GM10847 (cell line): ENCODE results near the gene PON3.

ENCODE experiments used
- POLR2A ChIP-seq: IDR thresholded peaks from 2 replicates; pipeline ENCODE4 v1.6.1; 2011; ENCODE audit not compliant: insufficient read length; ENCODE audit errors: extremely low read depth

The PON3 gene

DNA sequence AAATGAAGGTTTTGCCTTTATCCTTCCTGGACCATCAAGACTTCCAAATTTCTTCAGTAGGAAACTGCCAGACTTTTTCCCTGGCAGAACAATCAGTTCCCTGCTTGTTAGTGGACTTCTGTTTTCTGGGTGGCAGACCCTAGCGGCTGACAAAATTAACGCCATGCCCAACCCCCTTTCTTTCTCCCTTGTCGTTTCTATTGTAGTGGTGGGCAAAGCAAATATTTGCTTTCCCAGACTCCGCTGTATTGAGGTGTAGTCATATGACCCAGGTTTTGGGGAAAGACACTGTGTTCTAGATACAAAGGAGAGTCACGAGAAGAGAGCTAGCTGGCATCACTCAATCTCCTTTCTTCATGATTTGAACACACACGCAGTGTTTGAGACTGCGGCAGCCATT is 31.0 kb upstream of the PON3 start:
- TF ChIP-seq POLR2A = no peak

DNA sequence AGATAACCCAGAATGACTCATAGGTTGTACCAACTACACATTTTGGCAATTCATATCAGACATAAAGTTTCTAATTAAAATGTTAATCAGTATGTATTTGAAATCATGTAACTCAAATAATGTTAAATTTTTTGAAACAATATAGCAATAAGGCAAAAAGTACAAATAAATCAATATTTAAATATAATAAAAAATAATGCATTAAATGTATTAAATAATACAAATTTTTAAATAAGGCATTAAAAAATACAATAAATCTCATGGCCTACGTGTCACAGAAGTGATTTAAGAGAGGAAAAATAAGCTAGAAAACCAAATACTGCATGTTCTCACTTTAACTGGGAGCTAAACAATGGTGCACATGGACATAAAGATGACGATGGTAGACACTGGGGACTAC is 29.5 kb upstream of the PON3 start:
- TF ChIP-seq POLR2A = no peak

DNA sequence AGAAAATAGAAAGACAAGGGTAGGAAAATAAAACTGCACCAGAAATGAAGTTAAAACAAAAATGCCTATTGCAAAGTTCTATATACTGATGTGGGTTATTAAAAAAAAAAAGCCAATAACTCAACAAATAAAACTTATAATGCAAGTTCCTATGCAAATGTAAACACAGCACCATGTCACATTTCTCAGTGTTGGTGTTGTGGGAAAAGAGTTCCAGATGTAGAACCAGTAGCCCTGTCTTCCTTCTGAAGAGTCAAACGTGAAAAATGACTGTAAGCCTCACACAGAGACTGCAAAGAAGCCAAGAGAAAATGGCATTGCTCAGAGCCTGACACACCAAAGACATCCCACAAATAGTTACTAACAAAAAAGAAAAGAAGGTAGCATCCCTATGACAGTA is 28.5 kb upstream of the PON3 start:
- TF ChIP-seq POLR2A = no peak

DNA sequence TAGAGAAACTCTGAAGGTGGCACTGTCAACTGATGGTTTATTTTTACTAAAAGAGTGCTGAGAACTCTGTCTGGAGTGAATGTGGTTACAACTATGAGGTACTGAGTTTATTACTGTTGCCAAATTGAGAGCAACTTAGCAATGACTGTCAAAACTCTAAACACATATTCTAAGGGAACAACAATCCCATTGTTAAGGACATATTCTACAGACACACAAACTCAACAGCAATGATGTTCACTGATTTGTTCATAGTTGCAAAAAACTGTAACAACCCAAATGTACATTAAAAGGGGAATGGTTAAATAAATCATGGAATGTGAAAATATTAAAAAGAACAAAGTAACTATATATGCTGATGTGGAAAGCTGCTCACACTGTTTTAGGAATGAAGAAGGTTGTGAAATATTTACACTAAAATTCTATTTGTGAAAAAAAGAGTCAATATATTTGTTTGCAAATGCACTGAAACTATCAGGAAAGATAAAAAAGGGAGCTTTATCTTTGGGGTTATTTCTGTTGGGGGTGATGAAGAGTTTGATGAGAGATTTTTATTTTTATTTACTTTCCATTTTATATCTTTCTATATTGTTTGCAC is 25.8 kb upstream of the PON3 start:
- no peak for TF ChIP-seq POLR2A

DNA sequence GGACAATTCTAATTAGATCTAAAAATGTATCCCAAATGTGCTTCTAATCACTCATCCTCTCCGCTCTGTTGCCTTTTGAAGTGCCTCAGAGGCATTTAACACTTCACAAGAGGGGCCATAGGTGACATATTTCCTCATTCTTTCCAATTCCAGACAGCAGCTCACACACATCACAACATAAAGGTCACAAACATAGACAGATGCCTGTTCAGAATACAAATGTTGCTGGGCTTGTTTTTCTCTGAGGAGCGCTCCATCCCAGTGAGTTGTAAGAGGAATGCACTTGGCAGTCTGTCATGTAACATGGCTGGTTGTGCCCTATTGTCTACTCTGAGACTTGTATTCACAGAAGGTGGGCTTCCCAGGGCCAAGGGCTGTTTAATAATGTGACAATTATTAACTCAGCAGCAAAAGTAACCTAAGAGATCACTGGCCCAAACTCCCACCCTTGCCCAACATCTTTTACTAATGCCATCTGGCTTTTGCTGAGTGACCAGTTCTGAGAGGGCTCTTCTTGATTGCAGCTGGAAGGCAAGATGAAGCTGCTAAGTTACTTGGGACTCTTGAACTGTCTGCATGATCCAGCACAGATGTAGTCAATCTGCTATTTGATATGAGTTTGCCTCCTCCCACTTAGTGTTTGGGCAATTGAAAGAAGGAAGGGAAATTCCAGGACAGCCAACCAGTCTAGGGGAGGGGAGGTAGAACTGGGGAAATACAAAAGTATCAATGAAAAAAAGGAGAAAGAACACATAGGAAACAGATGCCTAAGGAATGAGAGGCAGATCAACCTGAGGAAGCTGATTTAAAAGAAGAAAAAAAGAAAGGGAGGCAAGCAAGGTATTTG is 25.0 kb upstream of the PON3 start:
- no peak for TF ChIP-seq POLR2A

DNA sequence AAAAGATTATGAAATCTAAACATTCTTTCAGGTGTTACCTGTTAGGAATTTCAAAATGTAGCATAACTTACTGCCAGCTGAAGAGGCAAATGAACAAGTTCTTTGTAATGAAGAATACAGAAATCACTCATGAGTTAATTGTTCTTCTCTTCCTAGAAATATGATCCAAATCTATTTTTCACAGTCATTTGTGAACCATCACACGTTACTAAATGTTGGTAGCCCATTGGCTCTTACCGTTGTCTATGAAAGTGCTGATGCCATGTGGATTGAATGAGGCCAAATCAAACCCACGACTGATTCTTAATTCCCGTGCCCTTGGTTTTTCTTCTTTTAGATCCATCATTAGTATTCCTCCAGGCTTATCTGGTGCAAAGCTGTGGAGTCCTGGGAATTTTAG is 15.9 kb upstream of the PON3 start:
- TF ChIP-seq POLR2A = no peak

DNA sequence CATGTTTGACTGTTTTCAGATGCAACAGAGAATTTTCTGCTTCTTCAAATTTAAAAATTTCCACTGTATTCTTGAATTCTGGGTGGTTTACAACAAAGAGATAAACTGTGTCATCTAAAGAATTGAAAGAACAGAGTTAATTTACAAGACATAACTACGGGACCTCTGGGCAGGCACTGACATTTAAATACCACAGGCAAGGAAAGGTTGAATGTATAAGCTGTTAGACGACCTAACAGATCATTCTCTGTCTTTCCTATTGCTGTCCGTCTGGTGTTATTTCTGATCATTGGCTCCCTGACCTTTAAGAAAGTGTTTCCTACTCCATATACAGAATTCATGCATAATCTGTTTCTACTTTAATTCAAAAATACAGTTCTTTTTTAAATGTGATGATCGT is 15.5 kb upstream of the PON3 start:
- TF ChIP-seq POLR2A = no peak

DNA sequence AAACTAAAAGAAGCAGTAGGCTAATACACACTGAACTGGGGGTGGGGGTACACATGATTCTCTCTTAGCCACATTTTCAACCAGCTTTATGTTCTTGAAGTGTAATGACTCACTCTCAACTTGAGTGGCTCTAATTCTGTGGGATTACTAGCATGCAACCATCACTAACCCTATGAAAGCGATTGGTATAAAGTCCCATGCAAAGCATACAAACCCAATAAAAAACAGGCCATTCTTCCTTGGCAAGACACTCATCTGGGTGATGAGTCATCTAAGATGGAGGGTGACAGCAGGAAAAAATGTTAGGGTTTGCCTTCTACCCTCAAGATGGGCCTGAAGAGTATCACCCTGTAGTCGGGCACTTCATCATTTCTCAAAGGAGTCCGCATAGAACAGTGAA is 14.9 kb upstream of the PON3 start:
- TF ChIP-seq POLR2A = no peak

DNA sequence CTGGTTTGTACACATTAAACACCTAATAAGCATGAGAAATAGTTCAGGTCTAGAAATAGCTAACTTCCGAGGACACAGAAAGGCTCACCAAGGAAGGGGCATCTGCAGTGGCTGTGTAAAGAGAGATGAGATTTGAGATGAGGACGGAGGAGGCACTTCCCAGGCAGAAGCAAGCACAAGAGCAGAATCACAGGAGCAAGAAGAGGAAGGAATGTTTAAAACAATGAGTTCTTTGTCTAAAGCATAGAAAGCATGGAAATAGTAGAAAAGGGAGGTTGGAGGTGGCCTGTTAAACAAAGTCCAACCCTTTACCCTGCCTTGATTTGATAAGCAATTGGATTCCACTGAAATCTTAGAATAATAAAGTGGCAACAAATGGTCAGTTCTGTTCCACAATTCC is 11.6 kb upstream of the PON3 start:
- no peak for TF ChIP-seq POLR2A

DNA sequence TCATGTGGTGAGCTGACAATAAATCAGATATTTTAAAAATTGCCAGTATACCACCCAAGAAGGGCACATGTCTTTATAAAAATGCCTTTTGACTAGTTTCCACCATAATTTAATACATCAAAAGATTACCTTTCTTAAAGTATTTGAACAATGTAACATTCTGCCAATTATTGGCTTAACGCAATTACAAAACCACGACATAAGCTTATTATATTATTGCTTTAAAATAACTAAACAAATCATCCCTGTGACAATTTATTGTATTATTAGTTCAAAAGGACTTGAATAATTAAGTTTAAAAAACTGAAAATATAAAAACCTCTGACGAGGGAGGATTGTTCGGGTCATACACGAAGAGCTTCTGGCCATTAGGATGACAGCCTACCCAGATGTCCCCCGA is 9.6 kb upstream of the PON3 start:
- TF ChIP-seq POLR2A = no peak

DNA sequence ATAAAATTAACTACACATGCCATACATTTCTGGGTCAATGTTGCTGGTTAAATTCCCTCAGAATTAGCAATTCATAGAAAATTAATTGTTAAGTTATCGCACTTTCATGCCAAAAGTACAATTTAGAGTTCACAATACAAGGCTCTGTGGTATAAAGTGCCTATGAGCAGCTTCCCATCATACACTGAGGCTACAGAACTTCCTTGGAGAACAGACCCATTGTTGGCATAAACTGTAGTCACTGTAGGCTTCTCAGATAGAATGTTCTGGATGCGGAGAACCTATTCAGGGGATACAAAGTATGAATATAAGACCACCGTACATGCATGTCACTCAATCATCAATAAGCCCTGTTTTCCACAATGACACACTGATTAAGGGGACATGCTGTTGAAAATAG is 9.0 kb upstream of the PON3 start:
- no peak for TF ChIP-seq POLR2A

DNA sequence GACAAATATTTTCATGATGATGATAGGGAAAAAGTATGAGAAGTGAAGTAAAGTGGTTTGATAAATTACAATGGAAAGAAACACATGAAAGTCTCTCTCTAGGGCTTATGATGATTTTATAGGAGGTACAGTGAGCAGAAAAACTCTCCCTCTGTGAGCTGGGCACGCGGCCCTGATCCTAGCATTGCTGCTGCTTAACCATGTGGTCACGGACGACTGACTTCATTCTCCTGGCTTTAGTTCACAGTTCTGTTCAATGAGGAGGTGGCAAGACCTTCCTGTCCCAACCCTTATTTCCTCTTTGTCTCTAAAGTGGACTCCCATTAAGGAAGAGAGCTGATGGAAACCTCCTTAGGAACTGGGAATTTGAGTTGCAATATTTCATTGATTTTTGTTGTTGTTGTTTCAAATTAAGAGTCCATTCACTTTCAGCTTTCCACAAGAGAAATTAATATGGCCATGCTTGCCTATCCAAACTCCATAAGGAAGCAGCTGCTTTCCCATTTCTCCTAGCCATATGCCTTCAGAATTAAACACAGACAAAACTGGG is 8.2 kb upstream of the PON3 start:
- no peak for TF ChIP-seq POLR2A

DNA sequence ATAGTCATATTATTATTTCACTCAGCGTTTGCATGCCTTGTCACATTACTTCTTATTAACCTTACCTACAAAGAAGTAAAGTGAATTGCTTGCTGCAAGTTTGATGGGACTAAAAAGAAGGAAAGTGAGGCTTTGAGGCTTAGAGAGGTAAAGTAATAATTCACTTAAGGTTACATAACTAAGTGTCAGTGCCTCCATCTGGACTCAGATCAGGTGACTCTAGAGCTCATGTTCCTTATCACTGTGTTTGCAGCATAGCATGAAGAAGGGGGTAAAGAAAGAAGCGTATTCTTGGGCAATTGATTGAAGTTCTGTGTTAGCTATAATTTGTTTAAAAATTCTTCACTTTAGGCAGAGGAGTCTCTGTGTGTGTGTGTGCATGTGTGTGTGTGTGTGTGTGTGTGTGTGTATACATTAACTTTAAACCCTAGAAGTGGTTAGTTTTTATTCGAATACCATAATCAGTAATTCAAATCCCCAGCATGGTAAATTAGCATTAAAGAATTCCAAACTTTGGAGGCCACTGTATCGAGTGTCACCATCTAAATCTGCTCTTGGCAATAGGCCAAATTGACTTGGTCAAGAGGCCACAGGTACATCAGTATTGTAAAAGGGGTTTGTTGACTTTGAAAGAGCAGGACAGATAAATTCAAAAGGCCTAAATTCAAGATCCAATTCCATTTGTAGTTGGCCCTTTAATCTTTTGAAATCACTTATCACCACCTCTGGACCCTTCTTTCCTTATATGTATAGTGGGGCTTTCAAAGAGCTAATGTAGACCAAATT is 2.2 kb upstream of the PON3 start:
- no peak for TF ChIP-seq POLR2A

DNA sequence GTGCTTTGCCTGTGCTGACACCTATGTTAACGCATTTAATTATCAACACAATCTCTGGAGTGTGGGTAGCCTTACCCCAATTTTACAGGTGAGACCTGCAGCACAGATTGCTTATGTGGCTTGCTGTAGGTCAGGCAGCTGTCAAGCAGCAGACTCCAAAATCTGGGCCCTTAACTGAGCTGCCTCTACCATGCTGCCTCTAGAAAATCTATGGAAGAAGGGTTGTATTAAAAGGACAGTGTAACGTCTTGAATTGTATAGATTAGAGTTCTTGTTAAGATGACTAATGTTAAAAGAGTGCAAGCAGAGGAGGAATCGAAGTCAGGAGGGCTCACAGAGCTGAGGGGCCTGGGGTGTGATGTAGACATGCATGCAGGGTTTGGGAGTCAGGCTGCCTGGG is 1.2 kb upstream of the PON3 start:
- TF ChIP-seq POLR2A = no peak

DNA sequence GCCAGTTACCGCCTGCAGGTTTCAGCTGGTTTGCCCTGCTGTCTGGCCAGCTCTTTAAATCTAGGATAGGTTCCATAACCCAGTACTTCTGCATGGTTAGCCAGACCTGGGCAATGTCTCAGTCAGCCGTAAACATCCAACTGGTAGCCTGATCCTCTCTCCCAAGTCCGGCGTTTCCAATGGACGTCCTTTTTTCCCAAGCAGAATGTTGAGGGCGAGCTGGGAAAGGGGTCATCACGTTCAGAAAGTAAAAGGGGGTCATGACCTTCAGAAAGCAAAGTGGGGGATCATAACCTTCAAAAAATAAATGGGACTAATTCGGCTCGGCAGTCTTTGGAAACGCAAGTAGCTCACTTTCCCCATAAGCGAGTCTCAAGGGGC is 430 bp downstream of the PON3 start:
- no peak for TF ChIP-seq POLR2A

DNA sequence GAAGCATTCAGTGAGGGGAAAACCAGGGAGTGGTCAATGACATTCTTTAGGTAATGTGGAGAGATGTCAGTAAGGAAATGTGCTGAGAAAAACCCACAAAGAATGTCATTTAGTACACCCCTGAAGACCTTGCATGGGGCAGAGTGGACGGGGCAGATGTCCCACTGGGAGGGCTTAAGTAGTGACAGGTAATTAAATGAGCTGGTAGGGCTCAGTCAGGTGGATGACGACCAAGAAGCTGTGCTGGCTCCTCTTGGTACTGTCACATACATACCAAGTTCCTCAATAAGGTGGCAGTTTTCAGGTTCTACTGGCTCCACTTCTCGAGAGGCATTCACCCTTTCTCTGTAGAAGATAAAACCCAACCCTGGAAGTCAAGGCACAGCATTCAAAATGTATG is 1.8 kb downstream of the PON3 start:
- TF ChIP-seq POLR2A = no peak
